ENCODE results near the gene PPP1R12B. TPM values are rescaled to one million over a fixed set of nuclear protein-coding genes. Genes with fewer than 3 reads are reported as not detected.
"Not testable (repeated sequence)": the region's sequence is repeated elsewhere in the genome, so short reads cannot be mapped to it uniquely, and the experiment has no call there.

Gene PPP1R12B
- total RNA-seq, 1 experiment from 2014 or later, result 1.2 TPM

- no peak for DNase-seq (ENCODE audit: low read depth)
Measured at GRCh38 chr1:202628646-202629215, 280.2 kb downstream of the PPP1R12B start.

- not testable (repeated sequence) for DNase-seq (ENCODE audit: low read depth)
Measured at GRCh38 chr1:202629257-202629811, 280.8 kb downstream of the PPP1R12B start.

- DNase-seq (ENCODE audit: low read depth), result not testable (repeated sequence)
Measured at GRCh38 chr1:202630096-202630495, 281.6 kb downstream of the PPP1R12B start.

- DNase-seq (ENCODE audit: low read depth), result no peak
Measured at GRCh38 chr1:202630541-202630940, 282.0 kb downstream of the PPP1R12B start.

- DNase-seq (ENCODE audit: low read depth), result no peak
Measured at GRCh38 chr1:202631076-202631923, 282.8 kb downstream of the PPP1R12B start.

GRCh38 chr1:202632241-202632640 lies 283.7 kb downstream of the PPP1R12B start:
- DNase-seq (ENCODE audit: low read depth), result no peak

- DNase-seq (ENCODE audit: low read depth), result not testable (repeated sequence)
Measured at GRCh38 chr1:202636171-202636570, 287.7 kb downstream of the PPP1R12B start.

- DNase-seq (ENCODE audit: low read depth), result not testable (repeated sequence)
Measured at GRCh38 chr1:202637321-202638018, 289.0 kb downstream of the PPP1R12B start.

- no peak for DNase-seq (ENCODE audit: low read depth)
Measured at GRCh38 chr1:202638019-202638700, 289.7 kb downstream of the PPP1R12B start.

GRCh38 chr1:202638701-202639305 lies 290.3 kb downstream of the PPP1R12B start:
- DNase-seq (ENCODE audit: low read depth), result not testable (repeated sequence)

- DNase-seq (ENCODE audit: low read depth), result peak; percentile 78
Measured at GRCh38 chr1:202639500-202639899, 291.0 kb downstream of the PPP1R12B start.

- no peak for DNase-seq (ENCODE audit: low read depth)
Measured at GRCh38 chr1:202642212-202642611, 293.7 kb downstream of the PPP1R12B start.

Small RNA genes lying within 50 kb of the gene (small RNA-seq; reads per million reads assigned to genes)
- gene AC099336.2 (not detected), gene RF00156 (not detected), gene RNU6-89P (not detected)

Other genes with a start within 250 kb of the PPP1R12B start
- gene GPR37L1, start 225.8 kb upstream of the PPP1R12B start, total RNA-seq (2014; rRNA removed; shearing (Covaris generic)), result not detected in 2 replicates
- gene ARL8A, start 204.0 kb upstream of the PPP1R12B start, total RNA-seq (2014; rRNA removed; shearing (Covaris generic)), result 10.9 and 12.9 TPM in 2 replicates
- gene PTPN7, start 188.1 kb upstream of the PPP1R12B start, total RNA-seq (2014; rRNA removed; shearing (Covaris generic)), result not detected in 2 replicates
- 0.10 TPM in 1 of 2 replicates, not detected in the other for gene LGR6, start 154.9 kb upstream of the PPP1R12B start, total RNA-seq (2014; rRNA removed; shearing (Covaris generic))
- 96.9 and 97.2 TPM in 2 replicates for gene UBE2T, start 6.8 kb upstream of the PPP1R12B start, total RNA-seq (2014; rRNA removed; shearing (Covaris generic))

Measured in HT1080 (cell line).